AML-193 (cell line): Measurements from ENCODE around the gene CMYA5.
"Not testable (repeated sequence)": the region's sequence is repeated elsewhere in the genome, so short reads cannot be mapped to it uniquely, and the experiment has no call there.

Experiments used
- DNase-seq, 2 experiments: peaks; one replicate each; lab custom pipeline; 2025; lab: John Stamatoyannopoulos, UW

The CMYA5 gene

GRCh38 chr5:79746642-79747569 lies 57.3 kb downstream of the CMYA5 start:
- no peak for DNase-seq

GRCh38 chr5:79750611-79751510 lies 61.2 kb downstream of the CMYA5 start:
- DNase-seq, result no peak

- no peak for DNase-seq
Observed at GRCh38 chr5:79753092-79753491, 63.5 kb downstream of the CMYA5 start.

- no peak for DNase-seq
Observed at GRCh38 chr5:79753877-79754645, 64.4 kb downstream of the CMYA5 start.

GRCh38 chr5:79754865-79755555 lies 65.4 kb downstream of the CMYA5 start:
- no peak for DNase-seq

- no peak for DNase-seq
Observed at GRCh38 chr5:79756076-79756475, 66.4 kb downstream of the CMYA5 start.

- no peak for DNase-seq
Observed at GRCh38 chr5:79759436-79759835, 69.8 kb downstream of the CMYA5 start.

GRCh38 chr5:79759848-79760247 lies 70.2 kb downstream of the CMYA5 start:
- DNase-seq, result no peak

- DNase-seq, result no peak
Observed at GRCh38 chr5:79762929-79763328, 73.3 kb downstream of the CMYA5 start.

GRCh38 chr5:79764147-79764546 lies 74.5 kb downstream of the CMYA5 start:
- not testable (repeated sequence) for DNase-seq

GRCh38 chr5:79771387-79771786 lies 81.8 kb downstream of the CMYA5 start:
- DNase-seq, result no peak

GRCh38 chr5:79772651-79773050 lies 83.0 kb downstream of the CMYA5 start:
- DNase-seq, result no peak

GRCh38 chr5:79773612-79774011 lies 84.0 kb downstream of the CMYA5 start:
- no peak for DNase-seq

GRCh38 chr5:79774171-79774854 lies 84.7 kb downstream of the CMYA5 start:
- no peak for DNase-seq

- no peak for DNase-seq
Observed at GRCh38 chr5:79774855-79775237, 85.2 kb downstream of the CMYA5 start.

GRCh38 chr5:79784741-79785140 lies 95.1 kb downstream of the CMYA5 start:
- not testable (repeated sequence) for DNase-seq

GRCh38 chr5:79785983-79786382 lies 96.3 kb downstream of the CMYA5 start:
- no peak for DNase-seq

- DNase-seq, result no peak
Observed at GRCh38 chr5:79787448-79787847, 97.8 kb downstream of the CMYA5 start.

GRCh38 chr5:79791843-79792242 lies 102.2 kb downstream of the CMYA5 start:
- no peak for DNase-seq

GRCh38 chr5:79792463-79792862 lies 102.8 kb downstream of the CMYA5 start:
- no peak for DNase-seq

GRCh38 chr5:79793304-79793703 lies 103.7 kb downstream of the CMYA5 start:
- DNase-seq, result no peak
